ENCODE measurements around the gene P2RY2.

DNA sequence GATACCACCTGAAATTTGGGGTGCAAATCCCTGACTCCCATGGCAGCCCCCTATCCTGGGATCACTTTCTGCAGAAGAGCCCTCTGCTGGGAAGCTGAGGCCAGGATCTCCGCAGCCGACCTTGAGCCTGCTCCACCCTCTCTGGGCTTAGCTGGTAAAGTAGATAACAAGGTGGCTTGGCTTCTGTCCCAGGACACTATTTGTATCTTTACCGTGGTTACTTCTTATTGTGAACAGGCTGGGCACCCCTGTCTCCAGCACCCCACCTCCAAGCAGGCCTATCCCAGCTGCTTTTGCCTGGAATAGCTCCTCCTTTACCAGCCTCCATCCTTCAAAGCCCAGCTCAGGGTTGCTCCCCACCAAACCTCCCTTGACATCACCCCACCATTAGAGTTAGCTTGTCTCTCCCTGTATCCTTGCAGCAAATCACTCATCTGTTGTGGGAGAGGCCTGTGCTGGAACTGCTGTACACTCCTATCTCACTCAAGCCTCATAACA is 35.2 kb upstream of the P2RY2 start:
- TF ChIP-seq, protein P1, sequence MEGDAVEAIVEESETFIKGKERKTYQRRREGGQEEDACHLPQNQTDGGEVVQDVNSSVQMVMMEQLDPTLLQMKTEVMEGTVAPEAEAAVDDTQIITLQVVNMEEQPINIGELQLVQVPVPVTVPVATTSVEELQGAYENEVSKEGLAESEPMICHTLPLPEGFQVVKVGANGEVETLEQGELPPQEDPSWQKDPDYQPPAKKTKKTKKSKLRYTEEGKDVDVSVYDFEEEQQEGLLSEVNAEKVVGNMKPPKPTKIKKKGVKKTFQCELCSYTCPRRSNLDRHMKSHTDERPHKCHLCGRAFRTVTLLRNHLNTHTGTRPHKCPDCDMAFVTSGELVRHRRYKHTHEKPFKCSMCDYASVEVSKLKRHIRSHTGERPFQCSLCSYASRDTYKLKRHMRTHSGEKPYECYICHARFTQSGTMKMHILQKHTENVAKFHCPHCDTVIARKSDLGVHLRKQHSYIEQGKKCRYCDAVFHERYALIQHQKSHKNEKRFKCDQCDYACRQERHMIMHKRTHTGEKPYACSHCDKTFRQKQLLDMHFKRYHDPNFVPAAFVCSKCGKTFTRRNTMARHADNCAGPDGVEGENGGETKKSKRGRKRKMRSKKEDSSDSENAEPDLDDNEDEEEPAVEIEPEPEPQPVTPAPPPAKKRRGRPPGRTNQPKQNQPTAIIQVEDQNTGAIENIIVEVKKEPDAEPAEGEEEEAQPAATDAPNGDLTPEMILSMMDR (conservative IDR thresholded peaks at IDR 0.05 in 1 of 2, IDR thresholded peaks at IDR 0.05 in 1 of 2; ENCODE audit: extremely low read depth in 1 of 2, insufficient read depth in 1 of 2, low read depth in 1 of 2, low read length in 2 of 2): no peak
- TF ChIP-seq EZH2 (IDR thresholded peaks at IDR 0.05; ENCODE audit: borderline replicate concordance, low read length): no peak
